A549 (cell line): Measurements from ENCODE around the gene TVP23A. TPM values are rescaled to one million over a fixed set of nuclear protein-coding genes. Genes with fewer than 3 reads are reported as not detected.

Source experiments
- ATAC-seq, 2 experiments: fragments of 200-7000 bp in 1 of 2; fragments of >200 bp in 1 of 2; cut with Nextera tagmentation in 1 of 2; cut with Tn5 transposase in 1 of 2; 3 replicates each; pipeline versions ENCODE4 v1.8.0 to v1.9.1; 2018 to 2020; ENCODE audit warnings: mild to moderate bottlenecking in 1 of 2, moderate library complexity in 1 of 2
- CTCF ChIA-PET: fragments of 300-600 bp; sonication (Branson Sonifier 250); formaldehyde crosslinking; extraction: SDS; loops from one replicate; lab custom pipeline; 2021; ENCODE audit warnings: antibody characterized with exemption, inconsistent platforms; lab: Yijun Ruan, JAX
- POLR2A ChIA-PET: fragments of 350-600 bp; formaldehyde crosslinking; extraction: SDS; loops from one replicate; lab custom pipeline; 2021; ENCODE audit warnings: antibody characterized with exemption, inconsistent platforms; lab: Yijun Ruan, JAX
- DNase-seq, 2 experiments: peaks; one replicate each; pipeline versions ENCODE4 v3.0.0 to v3.0.0-alpha.2; 2011 to 2016; ENCODE audit warnings: low read depth in 1 of 2, low spot score in 1 of 2
- FAIRE-seq: peaks from 2 replicates; lab custom pipeline; 2011; peaks lifted over from hg19 to GRCh38; lab: Jason Lieb, UNC
- H3K27ac ChIP-seq, 2 experiments: fragments of >200 bp; sonication (Bioruptor Twin); formaldehyde crosslinking; 3 replicates each; pipeline ENCODE4 v1.5.1; 2016 to 2017
- H3K4me1 ChIP-seq: fragments of >200 bp; sonication (Bioruptor Twin); formaldehyde crosslinking; 3 replicates; pipeline ENCODE4 v1.6.1; 2016
- H3K4me2 ChIP-seq: fragments of >200 bp; sonication (Bioruptor Twin); formaldehyde crosslinking; 3 replicates; pipeline ENCODE4 v1.6.1; 2016
- H3K4me3 ChIP-seq: fragments of >200 bp; sonication (Bioruptor Twin); formaldehyde crosslinking; 3 replicates; pipeline ENCODE4 v1.5.1; 2016
- H3K9me3 ChIP-seq: fragments of >200 bp; sonication (Bioruptor Twin); formaldehyde crosslinking; 3 replicates; pipeline ENCODE4 v1.6.1; 2016
- CEBPB ChIP-seq, 2 experiments: fragments of >200 bp in 1 of 2; sonication (Bioruptor Twin) in 1 of 2; formaldehyde crosslinking in 1 of 2; IDR thresholded peaks; 2 replicates each; pipeline ENCODE4 v1.6.1; 2012 to 2016
- CHD2 ChIP-seq: fragments of 150-350 bp; IDR thresholded peaks from 2 replicates; pipeline ENCODE4 v1.6.1; 2014; ENCODE audit warnings: low read length; ENCODE audit not compliant: partially characterized antibody
- EHMT2 ChIP-seq: fragments of 200-600 bp; sonication (generic); IDR thresholded peaks from 2 replicates; pipeline ENCODE4 v1.6.1; 2016; ENCODE audit warnings: antibody characterized with exemption, low read depth, mild to moderate bottlenecking, moderate library complexity
- FOSL2 ChIP-seq, 2 experiments: fragments of 450-650 bp in 1 of 2; fragments of >200 bp in 1 of 2; sonication (Bioruptor Twin) in 1 of 2; formaldehyde crosslinking; IDR thresholded peaks; 2 replicates each; pipeline versions ENCODE4 v1.5.0 to v1.6.1; 2016 to 2020; ENCODE audit warnings: mild to moderate bottlenecking in 1 of 2, moderate library complexity in 1 of 2
- FOXS1 ChIP-seq: fragments of 250-450 bp; sonication (Bioruptor Pico); IDR thresholded peaks from 2 replicates; pipeline ENCODE4 v1.5.0; 2020; ENCODE audit warnings: mild to moderate bottlenecking, moderate library complexity
- HES2 ChIP-seq: fragments of >200 bp; sonication (Bioruptor Twin); formaldehyde crosslinking; IDR thresholded peaks from 2 replicates; pipeline ENCODE4 v1.6.1; 2016
- HEYL ChIP-seq: fragments of 250-450 bp; sonication (Bioruptor Pico); IDR thresholded peaks from 2 replicates; pipeline ENCODE4 v1.8.0; 2021; ENCODE audit warnings: mild to moderate bottlenecking, moderate library complexity
- HOXB13 ChIP-seq: fragments of 250-450 bp; sonication (Bioruptor Pico); IDR thresholded peaks from 2 replicates; pipeline ENCODE4 v1.5.0; 2020; ENCODE audit warnings: low read depth, mild to moderate bottlenecking, moderate library complexity
- JUNB ChIP-seq: fragments of >200 bp; sonication (Bioruptor Twin); formaldehyde crosslinking; IDR thresholded peaks from 2 replicates; pipeline ENCODE4 v1.6.1; 2016
- MAZ ChIP-seq: fragments of 150-350 bp; IDR thresholded peaks from 2 replicates; pipeline ENCODE4 v1.6.1; 2014; ENCODE audit warnings: antibody characterized with exemption, low read depth, low read length, borderline replicate concordance
- NFE2L2 ChIP-seq: fragments of 150-350 bp; conservative IDR thresholded peaks from 2 replicates; pipeline ENCODE4 v1.6.1; 2014; ENCODE audit warnings: low read length
- PHF8 ChIP-seq: fragments of 200-600 bp; sonication (generic); IDR thresholded peaks from 2 replicates; pipeline ENCODE4 v1.6.1; 2016; ENCODE audit warnings: low read depth, mild to moderate bottlenecking, antibody characterized with exemption, moderate library complexity, borderline replicate concordance
- POLR2A ChIP-seq: IDR thresholded peaks from 2 replicates; pipeline ENCODE4 v1.6.1; 2012; ENCODE audit warnings: mild to moderate bottlenecking, low read length
- RAD21 ChIP-seq, 2 experiments: fragments of >200 bp in 1 of 2; sonication (Bioruptor Twin) in 1 of 2; formaldehyde crosslinking in 1 of 2; IDR thresholded peaks in 1 of 2; conservative IDR thresholded peaks in 1 of 2; 2 replicates in 1 of 2; 3 replicates in 1 of 2; pipeline ENCODE4 v1.6.1; 2012 to 2018; ENCODE audit warnings: inconsistent platforms in 1 of 2
- RARB ChIP-seq: fragments of 250-450 bp; sonication (Bioruptor Pico); IDR thresholded peaks from 2 replicates; pipeline ENCODE4 v1.8.0; 2021; ENCODE audit warnings: mild to moderate bottlenecking, moderate library complexity
- TP53 ChIP-seq: fragments of 250-450 bp; sonication (Bioruptor Pico); IDR thresholded peaks from 2 replicates; pipeline ENCODE4 v1.5.0; 2021; ENCODE audit warnings: mild to moderate bottlenecking, moderate library complexity
- USF2 ChIP-seq: fragments of 450-650 bp; IDR thresholded peaks from 2 replicates; pipeline ENCODE4 v1.6.1; 2014; ENCODE audit warnings: antibody characterized with exemption
- ZC3H11A ChIP-seq: fragments of 450-650 bp; IDR thresholded peaks from 2 replicates; pipeline ENCODE4 v1.6.1; 2014; ENCODE audit warnings: antibody characterized with exemption, mild to moderate bottlenecking
- WGBS: methylation state at CpG from one replicate; pipeline ENCODE4 v1.1.6; 2017; ENCODE audit errors: missing lambda C conversion rate; 5-methylcytosine and 5-hydroxymethylcytosine counted together
- polyA plus RNA-seq, 4 experiments: library from polyadenylated mRNA; depleted of rRNA in 3 of 4; stranded (reverse); fragments of >200 nt; fragmentation: RNase III in 1 of 4; extraction: RNeasy Plus Mini Kit Qiagen cat#74134 plus additional on column Dnase treatment in 1 of 4; gene quantifications; 2 replicates in 3 of 4; 3 replicates in 1 of 4; pipeline ENCODE4 v1.2.3, GENCODE V29; 2011 to 2017
- TF ChIP-seq, protein P1 (sequence below): fragments of >200 bp; sonication (Bioruptor Twin); formaldehyde crosslinking; IDR thresholded peaks from 3 replicates; pipeline ENCODE4 v1.5.1; 2016
- TF ChIP-seq, protein P2 (sequence below): IDR thresholded peaks from 2 replicates; pipeline ENCODE4 v1.6.1; 2012; ENCODE audit warnings: low read depth, borderline replicate concordance

Gene TVP23A
- polyA plus RNA-seq, 2 of the 4 experiments (the other 2 are of a cell fraction): 0.03 TPM; not detected in 1

GRCh38 chr16:10767127-10767526 lies 51.5 kb downstream of the TVP23A start:
- Histone ChIP-seq H3K4me3 (no peak overlapping the region), H3K4me2 (no peak overlapping the region), H3K27ac (no peak overlapping the region), H3K4me1 (no peaks in the 10 kb centered on the region)
- ChIA-PET POLR2A (no interaction called here), CTCF (no interaction called here)
- 75% methylated on average over 5 of the region's 7 CpGs for WGBS
- FAIRE-seq (no peak), ATAC-seq (no peak), DNase-seq (no peak)
- TF ChIP-seq ZC3H11A: no peak
- no peak for TF ChIP-seq FOSL2 (IDR thresholded peaks at IDR 0.05)
- no peak for TF ChIP-seq FOSL2 (CRISPR knock-in tag; IDR thresholded peaks at IDR 0.05)
- no peak for TF ChIP-seq HOXB13 (CRISPR knock-in tag)
- TF ChIP-seq, protein P1, sequence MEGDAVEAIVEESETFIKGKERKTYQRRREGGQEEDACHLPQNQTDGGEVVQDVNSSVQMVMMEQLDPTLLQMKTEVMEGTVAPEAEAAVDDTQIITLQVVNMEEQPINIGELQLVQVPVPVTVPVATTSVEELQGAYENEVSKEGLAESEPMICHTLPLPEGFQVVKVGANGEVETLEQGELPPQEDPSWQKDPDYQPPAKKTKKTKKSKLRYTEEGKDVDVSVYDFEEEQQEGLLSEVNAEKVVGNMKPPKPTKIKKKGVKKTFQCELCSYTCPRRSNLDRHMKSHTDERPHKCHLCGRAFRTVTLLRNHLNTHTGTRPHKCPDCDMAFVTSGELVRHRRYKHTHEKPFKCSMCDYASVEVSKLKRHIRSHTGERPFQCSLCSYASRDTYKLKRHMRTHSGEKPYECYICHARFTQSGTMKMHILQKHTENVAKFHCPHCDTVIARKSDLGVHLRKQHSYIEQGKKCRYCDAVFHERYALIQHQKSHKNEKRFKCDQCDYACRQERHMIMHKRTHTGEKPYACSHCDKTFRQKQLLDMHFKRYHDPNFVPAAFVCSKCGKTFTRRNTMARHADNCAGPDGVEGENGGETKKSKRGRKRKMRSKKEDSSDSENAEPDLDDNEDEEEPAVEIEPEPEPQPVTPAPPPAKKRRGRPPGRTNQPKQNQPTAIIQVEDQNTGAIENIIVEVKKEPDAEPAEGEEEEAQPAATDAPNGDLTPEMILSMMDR: no peak
- TF ChIP-seq RARB (CRISPR knock-in tag): no peak
- TF ChIP-seq CHD2: no peak
- no peak for TF ChIP-seq CEBPB (IDR thresholded peaks at IDR 0.05)
- TF ChIP-seq RAD21 (conservative IDR thresholded peaks at IDR 0.05 in 1 of 2, IDR thresholded peaks at IDR 0.05 in 1 of 2): no peak
- TF ChIP-seq EHMT2: no peak
- no peak for TF ChIP-seq HEYL
- TF ChIP-seq, all 56 proteins: peak for 0
- H3K9me3 ChIP-seq: no peaks in the 10 kb centered on the region

DNA sequence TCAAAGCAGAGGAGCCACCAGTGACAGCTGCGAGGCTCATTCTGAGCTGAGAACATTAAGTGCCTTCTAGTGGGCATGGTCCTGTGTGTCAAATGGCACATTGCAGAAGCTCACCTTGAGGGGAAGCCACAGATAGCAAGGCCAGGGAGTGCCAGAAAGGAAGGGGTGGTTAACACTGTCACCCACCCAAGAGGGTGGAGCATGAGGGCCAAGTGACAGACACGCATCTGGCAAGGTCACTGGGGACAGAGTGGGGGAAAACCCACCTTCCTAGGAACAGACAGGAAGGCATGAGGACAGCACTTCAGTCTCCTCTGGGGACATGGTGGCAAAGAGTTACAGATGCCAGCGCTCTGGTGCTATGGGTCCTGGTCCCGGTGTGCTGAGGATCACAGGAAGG lies 52.8 kb downstream of the TVP23A start:
- Histone ChIP-seq H3K27ac (no peak overlapping the region), H3K4me3 (no peak overlapping the region), H3K4me2 (no peak overlapping the region), H3K9me3 (no peaks in the 10 kb centered on the region), H3K4me1 (no peaks in the 10 kb centered on the region)
- DNase-seq (no peak), FAIRE-seq (no peak), ATAC-seq (no peak)
- CTCF ChIA-PET: no interaction called here
- 91% methylated on average over 3 of the region's 4 CpGs for WGBS
- TF ChIP-seq USF2: no peak
- no peak for TF ChIP-seq HES2
- TF ChIP-seq FOXS1 (CRISPR knock-in tag): no peak
- TF ChIP-seq MAZ: no peak
- TF ChIP-seq PHF8: no peak
- TF ChIP-seq NFE2L2: no peak
- TF ChIP-seq JUNB: no peak
- TF ChIP-seq CEBPB (IDR thresholded peaks at IDR 0.05): no peak
- no peak for TF ChIP-seq TP53 (CRISPR knock-in tag)
- TF ChIP-seq, protein P1: no peak
- no peak for TF ChIP-seq POLR2A
- TF ChIP-seq, protein P2, sequence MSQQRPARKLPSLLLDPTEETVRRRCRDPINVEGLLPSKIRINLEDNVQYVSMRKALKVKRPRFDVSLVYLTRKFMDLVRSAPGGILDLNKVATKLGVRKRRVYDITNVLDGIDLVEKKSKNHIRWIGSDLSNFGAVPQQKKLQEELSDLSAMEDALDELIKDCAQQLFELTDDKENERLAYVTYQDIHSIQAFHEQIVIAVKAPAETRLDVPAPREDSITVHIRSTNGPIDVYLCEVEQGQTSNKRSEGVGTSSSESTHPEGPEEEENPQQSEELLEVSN: no peak
- POLR2A ChIA-PET: no interaction called here
